HG03520 (cell line): ENCODE measurements around the gene PSMD4.
"Not testable (repeated sequence)": the region's sequence is repeated elsewhere in the genome, so short reads cannot be mapped to it uniquely, and the experiment has no call there.

Experiments used
- ATAC-seq: cut with Tn5 transposase; IDR thresholded peaks from one replicate; pipeline ENCODE4 v1.9.1; 2021; ENCODE audit warnings: mild to moderate bottlenecking, moderate library complexity; ENCODE audit not compliant: unreplicated experiment

Gene PSMD4

DNA sequence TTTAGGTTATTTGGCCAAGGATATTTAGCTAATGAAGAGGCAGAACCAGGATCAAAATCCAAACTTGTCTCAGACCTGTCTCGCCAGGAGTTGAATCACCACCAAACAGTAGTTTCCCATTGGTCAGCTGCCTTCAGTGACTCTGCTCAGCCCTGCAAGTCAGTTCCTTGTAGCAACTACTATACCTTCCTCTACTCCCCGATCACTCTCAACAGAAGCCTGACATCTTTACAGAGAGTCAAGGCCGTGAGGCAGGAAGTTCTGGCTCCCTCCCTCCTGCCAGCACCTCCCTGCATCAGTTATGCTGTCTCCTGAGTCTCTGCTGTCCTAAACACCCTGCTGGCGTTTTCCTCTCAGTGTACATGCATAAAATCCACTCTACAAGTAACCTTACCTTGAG, 13.2 kb downstream of the PSMD4 start:
- no peak for ATAC-seq

DNA sequence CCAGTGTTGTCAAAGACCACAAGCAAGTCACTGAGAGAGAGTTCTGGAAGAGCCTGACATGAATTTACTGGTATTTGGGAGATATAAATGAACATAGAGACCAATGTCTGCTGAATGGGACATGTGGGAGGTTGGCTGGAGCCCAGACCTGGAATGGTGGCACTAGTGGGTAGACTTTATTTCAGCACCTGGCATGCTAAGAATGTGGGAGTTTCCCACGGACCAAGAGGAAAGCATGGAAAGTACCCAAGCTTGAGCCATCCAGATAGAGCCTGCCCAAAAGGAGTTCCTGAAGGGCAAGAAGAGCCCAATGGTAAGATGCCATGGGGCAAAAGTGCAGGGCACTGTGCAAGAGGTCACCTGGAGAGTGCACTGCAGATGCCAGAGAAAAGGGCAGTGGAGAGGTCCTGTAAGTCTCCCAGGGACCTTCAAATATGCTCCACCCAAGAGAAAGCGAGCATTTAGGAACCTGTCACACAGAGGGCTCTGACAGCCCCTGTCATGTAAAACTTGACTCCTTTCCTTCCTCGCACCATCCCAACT, 19.5 kb downstream of the PSMD4 start:
- ATAC-seq, result no peak

DNA sequence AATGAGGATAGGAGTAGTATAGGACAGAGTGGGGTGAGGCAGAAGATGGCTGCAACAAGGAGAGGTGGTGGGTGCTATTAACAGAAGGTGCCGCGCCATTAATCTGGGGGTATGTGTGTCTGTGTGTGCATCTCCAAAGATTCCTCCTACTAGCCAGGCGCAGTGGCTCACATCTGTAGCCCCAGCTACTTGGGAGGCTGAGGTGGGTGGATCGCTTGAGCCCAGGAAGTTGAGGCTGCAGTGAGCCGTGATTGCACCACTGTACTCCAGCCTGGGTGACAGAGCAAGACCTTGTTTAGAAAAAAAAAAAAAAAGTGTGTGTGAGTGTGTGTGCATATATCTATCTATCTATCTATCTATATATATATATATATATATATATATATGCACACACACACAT, 20.8 kb downstream of the PSMD4 start:
- not testable (repeated sequence) for ATAC-seq

- no peak for ATAC-seq
Observed at GRCh38 chr1:151277249-151277648, 22.7 kb downstream of the PSMD4 start.

GRCh38 chr1:151281225-151281968, 26.9 kb downstream of the PSMD4 start:
- ATAC-seq, result peak; percentile 22

DNA sequence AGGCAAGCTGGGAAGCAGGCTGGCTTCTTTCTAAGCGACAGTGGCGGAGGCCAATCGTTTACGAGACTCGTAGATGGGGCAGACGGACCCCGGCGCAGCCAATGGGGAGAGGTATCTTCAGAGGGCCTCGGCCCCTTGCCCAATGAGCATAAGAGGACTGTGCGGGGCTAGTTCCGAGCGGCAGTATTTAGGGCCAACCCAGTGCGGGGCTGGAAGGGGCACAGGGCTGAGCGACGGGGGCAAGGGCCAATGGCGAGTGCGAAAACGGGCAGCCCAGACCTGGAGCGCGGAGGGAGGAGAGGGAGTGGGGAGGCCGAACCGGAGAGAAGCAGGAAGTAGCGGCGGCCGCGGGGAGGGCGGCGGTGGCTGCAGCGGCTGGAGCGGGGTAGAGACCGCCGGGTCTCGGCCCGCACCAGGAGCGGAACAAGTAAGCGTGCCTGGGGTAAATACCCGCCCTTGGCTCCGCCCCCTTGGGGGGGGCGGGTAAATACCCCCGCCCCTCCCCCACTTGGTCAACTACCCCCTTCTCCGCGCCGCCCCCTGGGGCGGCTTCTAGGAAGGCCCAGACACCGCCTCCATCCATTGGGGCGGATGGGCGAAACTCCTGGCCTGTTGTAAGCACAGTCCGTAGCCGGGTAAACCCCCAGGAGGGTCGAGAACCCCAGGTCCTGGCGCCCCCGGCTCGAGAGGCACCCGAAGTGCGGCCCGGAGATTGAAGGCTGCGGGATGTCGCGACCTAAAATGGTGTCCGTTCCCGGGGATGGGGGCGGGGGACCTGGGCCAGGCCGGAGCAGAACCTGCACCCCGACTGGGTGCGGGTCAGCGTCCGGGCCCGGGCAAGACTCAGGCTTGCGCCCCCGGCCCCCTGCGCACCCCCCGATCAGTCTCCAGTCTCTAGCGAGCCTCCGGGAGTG, 27.7 kb downstream of the PSMD4 start, which contains the start of gene ZNF687:
Gene ZNF687, plus strand, starts transcription at position 331 of the 914 bp plus-strand sequence. CDS start 3,993 bp downstream, outside the sequence.
- ATAC-seq, result peak; percentile 79

DNA sequence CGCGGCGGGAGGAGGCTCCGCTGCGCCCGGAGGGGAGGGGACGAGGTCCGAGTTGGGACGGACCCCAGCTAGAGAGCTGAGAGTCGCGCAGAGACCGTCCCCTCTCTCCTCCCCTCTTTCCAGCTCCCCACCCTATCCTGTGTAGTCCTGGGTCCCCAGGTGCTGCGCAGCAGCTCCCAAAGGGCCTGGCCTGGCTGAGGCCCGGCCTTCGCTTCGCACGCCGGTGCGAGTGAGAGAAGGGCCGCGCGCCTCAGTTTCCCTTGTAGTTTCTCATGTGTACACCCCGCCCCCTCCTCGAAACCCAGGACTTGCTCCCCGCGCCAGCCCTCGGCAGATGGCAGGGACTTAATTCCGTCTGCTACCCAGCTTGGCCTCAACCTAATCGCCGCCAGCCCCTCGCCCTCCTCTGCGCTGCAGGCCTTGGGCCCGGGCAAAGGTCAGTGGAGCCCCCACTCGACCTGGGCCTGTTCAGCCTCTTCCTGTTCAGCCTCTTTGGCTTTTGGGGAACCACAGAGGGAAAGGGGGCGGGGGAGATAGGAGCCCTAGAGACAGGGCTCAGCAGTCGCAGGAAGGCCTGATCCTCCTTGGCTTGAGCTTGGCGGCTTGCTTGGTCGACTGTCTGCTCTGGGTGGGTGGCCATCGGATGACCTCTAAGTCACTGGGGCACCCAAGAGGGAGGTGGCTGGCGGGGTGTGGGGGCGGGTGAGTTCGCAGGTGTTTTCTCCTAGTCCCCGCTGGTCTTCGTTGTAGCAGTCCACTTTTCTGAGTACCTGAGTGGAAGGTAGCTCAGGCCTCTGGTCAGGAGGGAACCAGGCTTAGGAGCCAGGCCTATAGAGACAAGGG, 28.6 kb downstream of the PSMD4 start:
- no peak for ATAC-seq

DNA sequence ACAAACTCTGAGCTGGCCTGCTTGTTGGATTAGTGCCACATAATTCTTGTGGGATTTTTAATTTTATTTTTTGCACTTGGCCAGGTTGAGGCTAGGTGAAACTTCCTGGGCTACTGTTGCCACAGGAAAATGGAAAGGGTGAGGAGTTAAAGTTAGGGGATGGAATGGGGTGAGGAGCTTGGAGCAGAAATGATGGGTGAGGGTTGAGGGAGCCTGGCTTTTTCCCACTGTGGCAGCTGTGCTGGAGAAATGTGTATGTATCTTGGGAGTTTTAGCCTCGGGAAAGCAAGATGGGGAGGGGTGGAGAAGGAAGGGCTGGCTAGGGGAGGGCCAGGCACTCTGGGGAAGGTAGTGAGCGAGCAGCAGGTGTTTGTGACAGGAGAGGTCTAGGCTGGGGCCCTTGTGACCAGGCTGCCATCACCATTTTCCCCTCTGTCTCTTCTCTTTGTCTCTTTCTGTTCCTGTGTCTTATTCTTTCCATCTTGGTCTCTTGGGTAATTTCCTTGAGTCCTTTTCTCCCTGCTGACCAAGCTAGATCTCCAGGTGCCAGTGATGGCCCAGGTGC, 29.6 kb downstream of the PSMD4 start:
- ATAC-seq, result no peak

DNA sequence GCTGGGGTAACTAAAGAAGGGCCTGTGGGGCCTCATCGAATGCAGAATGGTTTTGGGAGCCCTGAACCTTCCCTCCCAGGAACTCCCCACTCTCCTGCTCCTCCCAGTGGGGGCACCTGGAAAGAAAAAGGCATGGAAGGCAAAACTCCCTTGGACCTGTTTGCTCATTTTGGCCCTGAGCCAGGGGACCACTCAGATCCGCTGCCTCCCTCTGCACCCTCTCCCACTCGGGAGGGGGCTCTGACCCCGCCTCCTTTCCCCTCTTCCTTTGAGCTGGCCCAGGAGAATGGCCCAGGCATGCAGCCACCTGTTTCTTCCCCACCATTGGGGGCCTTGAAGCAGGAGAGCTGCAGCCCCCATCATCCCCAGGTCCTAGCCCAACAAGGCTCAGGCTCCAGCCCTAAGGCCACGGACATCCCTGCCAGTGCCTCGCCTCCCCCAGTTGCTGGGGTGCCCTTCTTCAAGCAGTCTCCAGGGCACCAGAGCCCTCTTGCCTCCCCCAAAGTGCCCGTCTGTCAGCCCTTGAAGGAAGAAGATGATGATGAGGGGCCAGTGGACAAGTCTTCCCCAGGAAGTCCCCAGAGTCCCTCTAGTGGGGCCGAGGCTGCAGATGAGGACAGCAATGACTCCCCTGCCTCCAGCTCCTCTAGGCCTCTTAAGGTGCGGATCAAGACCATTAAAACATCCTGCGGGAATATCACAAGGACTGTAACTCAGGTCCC, 32.2 kb downstream of the PSMD4 start:
- ATAC-seq, result no peak

- no peak for ATAC-seq
Observed at GRCh38 chr1:151287341-151287699, 32.8 kb downstream of the PSMD4 start.

GRCh38 chr1:151287767-151288500, 33.4 kb downstream of the PSMD4 start:
- no peak for ATAC-seq

- no peak for ATAC-seq
Observed at GRCh38 chr1:151288502-151288901, 34.0 kb downstream of the PSMD4 start.

- no peak for ATAC-seq
Observed at GRCh38 chr1:151289080-151289935, 34.8 kb downstream of the PSMD4 start.

GRCh38 chr1:151289991-151290708, 35.6 kb downstream of the PSMD4 start:
- no peak for ATAC-seq

- ATAC-seq, result no peak
Observed at GRCh38 chr1:151290709-151291303, 36.3 kb downstream of the PSMD4 start.

DNA sequence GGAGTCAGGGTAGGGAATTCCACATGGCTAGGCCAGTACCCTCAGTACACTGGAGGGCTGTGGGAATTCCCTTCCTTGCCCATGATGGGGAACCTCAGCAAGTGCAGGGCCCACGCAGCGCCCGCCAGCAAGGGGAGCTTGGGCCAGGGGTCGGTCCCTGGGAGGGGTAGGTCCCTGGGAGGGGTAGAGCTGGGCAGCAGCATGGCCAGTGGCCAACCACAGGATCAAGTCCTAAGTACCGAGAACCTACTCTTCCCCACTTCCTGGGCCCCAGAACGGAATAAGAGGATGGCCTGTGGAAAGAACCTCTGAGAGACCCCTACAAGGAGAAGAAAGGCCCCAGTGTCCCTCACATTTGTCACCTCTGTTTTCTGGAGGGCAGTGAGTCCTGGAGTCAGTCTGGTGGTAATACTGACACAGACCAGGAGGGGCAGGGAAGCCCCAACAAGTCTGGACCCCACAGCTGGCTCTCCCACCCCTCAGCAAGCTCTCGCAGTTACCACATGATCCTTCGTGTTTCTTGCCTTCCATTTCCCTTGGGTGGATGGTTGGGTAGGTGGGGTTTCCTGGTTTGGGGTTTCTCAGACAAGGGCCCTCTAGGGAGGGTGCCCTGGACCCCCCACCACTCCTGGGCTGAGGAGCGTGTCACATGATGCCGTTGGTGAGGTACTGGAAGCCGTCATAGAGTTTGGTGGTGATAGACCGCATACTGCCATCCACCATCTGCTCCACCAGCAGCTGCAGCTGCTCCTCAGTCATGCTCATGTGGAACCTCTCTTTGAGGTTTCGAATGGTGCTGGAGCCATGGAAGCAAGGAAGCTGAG, 37.9 kb downstream of the PSMD4 start:
- ATAC-seq, result no peak
